HG03280 (cell line): ENCODE measurements around the gene SPSB4.

Source experiments
- ATAC-seq: cut with Tn5 transposase; IDR thresholded peaks from one replicate; pipeline ENCODE4 v1.9.1; 2021; ENCODE audit warnings: mild to moderate bottlenecking, moderate library complexity; ENCODE audit not compliant: unreplicated experiment

The SPSB4 gene

DNA sequence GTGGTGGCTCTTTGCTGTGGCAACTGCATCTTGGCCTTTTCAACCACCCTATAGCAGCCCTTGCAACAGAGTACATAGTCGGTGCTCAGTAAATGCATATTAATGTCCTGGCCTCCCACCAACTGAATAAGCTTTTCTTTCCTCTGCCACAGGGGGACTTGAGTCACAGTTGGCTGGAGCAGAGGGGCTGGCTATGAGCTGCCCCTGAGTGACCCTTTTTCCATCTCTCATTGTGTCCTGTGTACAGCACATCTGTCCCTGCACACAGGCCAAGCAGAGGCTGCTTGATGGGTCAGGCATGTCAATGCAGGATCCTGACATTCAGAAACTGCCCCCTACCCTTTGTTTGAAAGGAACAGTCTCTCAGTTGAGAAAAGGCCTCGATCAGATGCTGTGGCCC, 22.4 kb downstream of the SPSB4 start:
- no peak for ATAC-seq

DNA sequence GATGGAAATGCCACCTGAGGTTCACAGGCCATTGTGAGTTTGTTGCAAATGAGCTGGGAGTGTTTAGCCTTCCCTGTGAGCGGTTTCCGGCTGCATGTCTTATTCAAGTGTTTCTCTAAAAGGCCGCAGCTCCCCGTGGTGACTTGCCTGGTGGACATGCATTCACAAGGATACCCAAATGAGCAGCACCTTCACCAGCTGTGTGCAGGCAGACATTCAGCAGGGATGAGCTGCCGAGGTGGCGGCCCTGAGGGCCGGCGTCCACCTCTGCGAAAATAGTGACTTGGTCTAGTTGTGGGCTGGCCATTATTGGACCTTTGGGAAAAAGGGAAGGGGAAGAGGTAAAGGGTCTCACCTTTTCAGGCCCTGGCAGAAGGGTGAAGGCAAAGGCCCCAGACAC, 23.4 kb downstream of the SPSB4 start:
- ATAC-seq, result no peak

DNA sequence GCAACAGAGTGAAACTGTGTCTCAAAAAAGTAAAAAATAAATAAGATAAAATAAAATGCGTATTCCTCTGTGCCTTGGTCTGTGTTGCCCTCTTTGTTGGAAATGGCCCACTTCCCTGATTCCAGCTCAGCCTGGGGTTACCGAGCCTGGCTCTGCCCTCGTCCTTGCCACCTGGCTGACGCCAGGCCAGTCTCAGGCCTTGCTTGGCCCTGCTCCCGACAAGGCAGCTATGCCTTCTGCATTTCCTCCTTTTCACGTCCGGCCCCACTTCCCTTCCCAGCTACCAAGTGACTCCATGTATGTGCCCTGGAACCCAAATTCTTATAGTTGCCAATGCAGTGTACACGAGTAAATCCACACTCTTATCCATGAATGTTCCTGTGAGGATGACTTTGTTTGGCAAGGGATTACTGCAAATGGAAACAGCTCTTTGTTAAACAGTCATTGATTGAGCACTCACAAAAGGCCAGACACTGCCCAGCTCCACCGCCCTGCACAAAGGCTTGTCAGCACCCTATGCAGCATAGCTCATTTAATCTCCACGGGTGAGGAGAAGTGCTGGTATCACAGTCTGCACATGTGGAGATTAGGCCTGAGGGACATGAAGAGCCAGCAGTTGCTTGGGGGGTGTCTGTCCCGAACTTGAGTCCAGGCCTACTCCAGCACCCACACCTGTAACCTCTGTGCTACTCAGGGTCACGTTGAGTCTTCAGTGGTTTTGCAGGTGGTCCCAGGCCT, 25.1 kb downstream of the SPSB4 start:
- ATAC-seq, result no peak

- no peak for ATAC-seq
Measured at GRCh38 chr3:141076797-141077571, 25.8 kb downstream of the SPSB4 start.

GRCh38 chr3:141077631-141078030, 26.5 kb downstream of the SPSB4 start:
- ATAC-seq, result no peak

DNA sequence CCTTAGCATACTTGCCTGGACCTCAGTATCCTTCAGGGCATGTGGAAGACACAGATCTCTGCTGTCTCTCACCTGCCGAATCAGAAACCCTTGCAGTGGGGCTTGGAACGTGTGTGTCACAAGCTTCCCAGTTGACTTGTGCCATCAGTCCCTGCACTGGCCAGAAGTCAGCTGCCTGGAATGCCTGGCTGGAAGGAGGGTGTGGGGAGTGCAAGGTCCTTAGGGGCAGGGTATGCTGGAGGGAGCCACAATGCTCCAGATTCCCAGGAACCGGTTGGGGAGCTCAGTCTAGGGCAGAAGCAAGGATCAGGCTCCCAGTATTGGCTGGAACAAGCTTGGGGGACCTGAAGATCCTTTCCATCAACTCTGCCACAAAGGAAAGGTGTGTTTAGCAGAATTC, 27.1 kb downstream of the SPSB4 start:
- no peak for ATAC-seq

DNA sequence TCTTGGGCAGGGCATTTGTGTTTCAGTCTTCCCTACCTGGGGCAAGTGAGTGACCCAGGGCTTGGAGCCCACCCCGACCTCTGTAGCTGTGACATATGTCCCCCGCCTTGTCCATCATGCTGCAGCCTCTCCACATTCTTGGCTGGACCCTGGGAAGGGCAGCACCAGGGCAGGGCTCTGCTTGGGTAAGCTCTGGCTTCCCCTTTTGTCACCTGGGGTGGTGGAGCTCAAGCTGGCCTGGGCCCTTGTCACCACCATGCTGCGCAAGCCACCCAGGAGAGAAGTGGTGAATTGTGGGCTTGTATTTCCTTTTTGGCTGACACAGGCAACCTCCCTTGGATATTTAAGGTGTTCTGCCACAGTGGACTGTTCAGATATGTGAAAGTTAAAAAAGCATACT, 29.3 kb downstream of the SPSB4 start:
- no peak for ATAC-seq

DNA sequence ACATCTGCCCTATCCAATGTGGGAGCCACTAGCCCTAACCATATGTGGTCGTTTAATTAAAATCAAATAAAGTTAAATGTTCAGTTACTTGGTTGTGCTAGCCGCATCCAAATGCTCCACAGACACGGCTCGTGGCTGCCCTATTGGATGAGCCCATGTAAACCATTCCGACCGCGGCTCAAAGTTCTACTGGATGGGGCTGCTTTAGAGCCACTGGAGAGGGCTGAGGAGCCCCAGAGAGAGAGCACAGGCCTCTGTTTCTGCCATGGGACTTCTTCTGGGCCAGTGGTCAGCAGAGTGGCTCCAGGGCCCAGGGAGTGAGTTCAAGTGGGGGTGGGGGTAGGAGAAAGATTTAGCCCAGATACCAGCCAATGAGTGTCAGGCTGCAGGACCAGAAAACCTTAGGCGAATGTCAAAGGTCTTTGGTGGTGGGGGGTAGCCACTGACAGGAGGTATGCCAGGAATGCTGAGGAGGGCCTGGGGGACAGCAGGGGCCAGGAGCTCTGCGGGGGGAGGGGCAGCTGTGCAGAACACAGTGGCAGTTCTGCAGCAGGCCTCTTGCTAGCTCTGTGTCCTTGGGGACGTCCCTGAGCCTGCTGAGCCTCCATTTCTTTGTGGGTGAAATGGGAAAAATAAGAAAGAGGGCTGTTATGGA, 30.1 kb downstream of the SPSB4 start:
- no peak for ATAC-seq

DNA sequence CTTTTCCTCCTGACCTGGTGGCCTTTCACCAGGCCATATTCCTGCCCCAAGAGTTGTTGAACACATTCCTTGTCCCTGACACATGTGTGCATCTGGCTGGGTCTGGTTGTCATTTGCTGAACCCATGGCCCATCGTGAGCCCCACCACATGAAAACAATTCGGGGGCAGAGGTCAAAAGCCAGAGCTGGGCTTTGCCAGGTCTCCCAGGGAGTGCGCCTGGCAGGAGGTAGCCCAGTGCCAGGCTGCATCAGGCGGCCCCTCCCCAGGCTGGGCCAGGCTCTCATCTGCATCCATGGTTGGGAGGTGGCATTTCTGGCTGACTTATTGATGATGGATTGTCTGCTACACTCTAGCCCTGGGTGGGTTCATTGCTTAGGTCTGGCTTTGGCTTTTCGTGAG, 30.9 kb downstream of the SPSB4 start:
- ATAC-seq, result no peak

- ATAC-seq, result no peak
Measured at GRCh38 chr3:141083226-141083625, 32.1 kb downstream of the SPSB4 start.

GRCh38 chr3:141083836-141084649, 32.9 kb downstream of the SPSB4 start:
- no peak for ATAC-seq

GRCh38 chr3:141085343-141086070, 34.4 kb downstream of the SPSB4 start:
- no peak for ATAC-seq

DNA sequence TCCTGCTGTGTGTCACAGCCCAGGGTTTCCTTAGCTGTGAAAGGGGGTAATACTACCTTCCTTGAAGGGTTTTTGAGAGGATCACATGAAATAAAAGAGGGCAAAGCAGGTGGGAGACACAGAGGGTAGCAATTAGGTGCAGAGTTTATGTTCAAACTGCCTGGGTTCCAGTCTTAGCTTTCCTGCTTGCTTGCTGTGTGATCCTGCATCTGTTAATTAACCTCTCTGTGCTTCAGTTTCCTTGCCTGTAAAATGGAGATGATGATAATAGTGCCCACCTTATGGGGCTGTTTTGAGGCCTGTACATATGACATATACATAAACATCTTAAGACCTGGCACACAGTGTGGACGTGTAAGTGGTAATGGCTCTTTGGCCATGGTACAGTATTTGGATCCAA, 35.0 kb downstream of the SPSB4 start:
- no peak for ATAC-seq

DNA sequence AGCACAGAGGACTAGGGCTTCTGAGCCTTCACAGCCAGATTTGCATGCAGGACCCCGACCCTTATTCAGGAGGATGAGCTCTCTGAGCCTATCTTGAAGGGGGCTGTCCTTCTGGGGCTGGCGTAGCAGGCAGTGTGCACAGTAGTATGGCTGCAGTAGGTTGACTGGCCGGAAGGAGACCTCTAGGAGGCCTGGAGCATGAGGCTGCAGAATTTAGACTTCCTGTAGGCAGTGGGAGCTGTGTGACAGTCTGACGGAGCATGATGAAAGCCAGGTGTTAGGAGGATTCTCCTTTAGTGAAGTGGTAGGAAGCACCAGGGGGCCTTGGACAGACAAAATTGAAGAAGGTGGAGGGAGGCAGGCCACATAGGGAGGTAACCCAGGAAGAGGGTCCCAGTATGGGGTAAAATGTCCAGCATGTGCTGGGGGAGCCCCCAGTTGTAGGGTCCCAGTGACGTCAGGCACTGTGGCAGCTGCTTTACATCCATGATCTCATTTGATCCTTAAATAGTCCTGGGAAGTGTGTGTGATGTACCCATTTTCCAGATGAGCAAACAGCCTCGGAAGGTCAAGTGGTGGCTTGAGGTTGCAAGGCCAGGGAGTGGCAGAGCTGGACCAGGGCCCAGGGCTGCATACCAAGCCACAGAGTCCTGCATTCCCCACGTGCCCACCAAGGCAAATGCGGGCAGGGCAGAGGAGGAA, 36.1 kb downstream of the SPSB4 start:
- no peak for ATAC-seq

- no peak for ATAC-seq
Measured at GRCh38 chr3:141087778-141088130, 36.6 kb downstream of the SPSB4 start.

DNA sequence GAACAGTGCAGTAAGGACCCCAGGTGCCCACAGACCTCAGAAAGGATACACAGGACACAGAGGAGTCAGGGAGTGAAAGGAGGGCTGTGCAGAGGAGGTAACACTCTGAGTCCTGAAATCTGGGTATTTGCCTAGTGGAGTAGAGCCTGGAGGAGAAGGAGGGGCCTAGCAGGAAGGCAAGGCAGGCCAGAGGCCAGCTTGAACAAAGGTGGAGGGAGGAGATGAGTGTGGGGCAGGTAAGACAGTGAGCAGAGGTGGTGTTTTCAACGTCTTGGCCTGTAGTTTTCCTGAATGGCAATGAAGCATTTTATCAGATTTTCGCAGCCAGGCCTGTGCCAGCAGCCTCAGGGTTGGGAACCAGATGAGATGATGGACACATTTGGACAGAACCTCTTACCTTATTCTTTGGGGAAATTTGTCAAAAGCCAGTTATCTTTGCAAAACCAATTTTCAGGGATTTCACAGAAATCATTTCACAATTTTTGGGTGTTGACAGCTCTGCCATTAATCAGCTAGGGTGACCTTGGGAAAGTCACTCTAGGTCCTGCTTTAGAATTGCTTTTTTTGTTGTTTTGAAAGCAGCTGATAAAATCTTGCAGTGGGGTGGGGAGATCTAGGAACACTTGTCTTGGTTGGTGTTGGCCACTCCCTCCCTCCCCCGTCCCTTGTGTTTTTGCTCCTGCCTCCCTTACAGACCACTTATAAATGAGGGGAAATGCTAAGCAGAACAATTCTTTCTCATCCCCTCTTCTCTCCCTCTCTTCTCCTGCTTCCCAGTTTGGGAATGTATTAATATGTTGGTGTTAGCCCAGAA, 38.4 kb downstream of the SPSB4 start:
- ATAC-seq, result no peak

DNA sequence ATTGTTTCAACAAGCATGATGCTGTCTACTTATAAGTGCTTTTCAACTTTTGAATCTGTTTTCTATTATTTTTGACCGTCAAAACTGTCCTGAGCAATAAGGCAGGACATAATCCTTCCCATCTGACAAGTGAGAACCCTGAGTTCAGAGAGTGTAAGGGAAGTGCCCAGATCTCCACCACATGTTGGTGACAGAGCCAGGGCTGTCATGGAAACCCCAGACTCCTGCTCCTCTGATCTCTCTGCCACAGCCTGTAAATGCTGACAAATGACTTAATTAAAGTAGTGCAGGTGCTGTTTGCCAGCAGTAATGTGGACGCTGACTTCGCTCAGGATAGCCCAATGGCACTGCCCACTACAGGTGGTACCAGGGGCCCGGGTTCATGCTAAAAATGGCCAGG, 40.3 kb downstream of the SPSB4 start:
- no peak for ATAC-seq

- ATAC-seq, result no peak
Measured at GRCh38 chr3:141092663-141093062, 41.5 kb downstream of the SPSB4 start.

DNA sequence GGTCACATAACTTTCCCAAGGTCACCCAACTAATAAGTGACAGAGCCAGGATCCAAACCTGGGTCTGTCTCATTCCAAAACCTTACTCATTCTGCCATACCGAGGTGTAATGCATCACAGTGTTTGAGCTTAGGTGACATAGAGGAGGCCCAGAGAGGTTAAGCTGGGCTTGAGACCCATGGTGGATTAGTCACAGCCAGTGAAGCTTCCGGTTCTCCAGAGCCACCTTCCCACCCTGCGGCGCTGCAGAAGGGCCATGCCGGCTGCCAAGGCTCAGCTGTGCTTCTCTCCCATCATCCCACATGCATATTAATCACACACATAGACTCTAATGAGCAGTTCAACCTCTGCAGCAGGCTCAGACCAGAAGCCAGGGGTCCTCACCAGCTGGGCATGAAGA, 42.2 kb downstream of the SPSB4 start:
- no peak for ATAC-seq
